GM12801 (cell line): ENCODE data around the gene SLIT1.

ENCODE experiments used
- TF ChIP-seq, protein P1 (sequence below): IDR thresholded peaks from one replicate; pipeline ENCODE4 v1.5.1; 2011; ENCODE audit warnings: control low read depth; ENCODE audit not compliant: insufficient read length; ENCODE audit errors: extremely low read depth

The SLIT1 gene

DNA sequence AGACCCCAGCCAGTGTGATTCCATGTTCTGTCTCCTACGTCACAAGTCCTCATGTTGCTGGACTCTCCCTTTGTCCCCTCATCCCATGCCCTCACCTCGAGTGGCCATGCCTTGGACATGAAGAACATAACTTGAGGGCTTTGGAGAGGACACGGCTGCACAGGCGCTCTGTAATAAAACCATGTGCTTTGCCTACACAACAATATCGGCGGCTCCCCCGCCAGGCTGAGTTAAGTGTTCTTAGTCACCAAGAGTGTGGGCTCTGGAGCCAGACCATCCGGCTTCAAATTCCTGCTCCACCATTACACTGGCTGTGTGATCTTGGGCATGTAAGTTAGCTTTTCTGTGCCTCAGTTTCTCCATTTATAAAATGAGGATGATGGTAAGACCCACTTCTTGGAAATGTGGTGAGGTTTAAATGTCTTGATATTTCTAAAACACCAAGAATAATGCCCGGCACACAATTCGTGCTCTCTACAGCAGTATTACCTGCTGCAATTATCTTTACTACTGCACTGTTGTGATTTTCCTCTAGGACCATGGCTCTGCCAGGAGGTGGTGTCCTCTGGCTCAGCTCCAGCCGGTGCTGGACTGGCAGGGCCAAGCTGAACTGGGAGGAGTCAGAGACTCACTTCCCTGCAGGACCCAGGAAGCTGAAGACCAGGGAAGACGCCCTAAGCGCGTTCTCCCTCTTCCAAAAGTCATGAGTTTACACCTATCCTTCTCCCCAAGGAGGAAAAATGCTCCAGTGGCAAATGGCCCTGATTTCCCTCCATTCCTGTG lies 15.7 kb downstream of the SLIT1 start:
- TF ChIP-seq, protein P1, sequence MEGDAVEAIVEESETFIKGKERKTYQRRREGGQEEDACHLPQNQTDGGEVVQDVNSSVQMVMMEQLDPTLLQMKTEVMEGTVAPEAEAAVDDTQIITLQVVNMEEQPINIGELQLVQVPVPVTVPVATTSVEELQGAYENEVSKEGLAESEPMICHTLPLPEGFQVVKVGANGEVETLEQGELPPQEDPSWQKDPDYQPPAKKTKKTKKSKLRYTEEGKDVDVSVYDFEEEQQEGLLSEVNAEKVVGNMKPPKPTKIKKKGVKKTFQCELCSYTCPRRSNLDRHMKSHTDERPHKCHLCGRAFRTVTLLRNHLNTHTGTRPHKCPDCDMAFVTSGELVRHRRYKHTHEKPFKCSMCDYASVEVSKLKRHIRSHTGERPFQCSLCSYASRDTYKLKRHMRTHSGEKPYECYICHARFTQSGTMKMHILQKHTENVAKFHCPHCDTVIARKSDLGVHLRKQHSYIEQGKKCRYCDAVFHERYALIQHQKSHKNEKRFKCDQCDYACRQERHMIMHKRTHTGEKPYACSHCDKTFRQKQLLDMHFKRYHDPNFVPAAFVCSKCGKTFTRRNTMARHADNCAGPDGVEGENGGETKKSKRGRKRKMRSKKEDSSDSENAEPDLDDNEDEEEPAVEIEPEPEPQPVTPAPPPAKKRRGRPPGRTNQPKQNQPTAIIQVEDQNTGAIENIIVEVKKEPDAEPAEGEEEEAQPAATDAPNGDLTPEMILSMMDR = no peak

DNA sequence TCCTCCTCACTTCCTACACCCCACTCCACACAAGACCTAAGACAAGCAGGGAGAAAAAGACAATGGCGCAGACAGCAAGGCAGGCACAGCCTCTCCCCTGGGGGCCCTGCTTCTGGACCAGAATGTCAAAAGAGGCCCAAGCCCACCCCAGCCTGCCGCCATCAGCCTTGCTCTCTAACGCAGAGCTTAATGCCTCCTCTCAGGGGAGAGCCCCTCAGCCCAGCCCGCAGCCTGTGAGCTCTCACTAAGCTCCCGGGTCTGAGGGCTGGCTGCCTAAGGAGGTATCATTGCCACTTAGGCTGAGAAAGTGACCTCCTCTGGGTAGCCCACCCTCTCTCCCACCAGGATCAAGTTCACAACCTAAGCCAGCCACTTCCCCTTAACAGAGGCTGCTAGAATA lies 16.7 kb downstream of the SLIT1 start:
- TF ChIP-seq, protein P1 = no peak

DNA sequence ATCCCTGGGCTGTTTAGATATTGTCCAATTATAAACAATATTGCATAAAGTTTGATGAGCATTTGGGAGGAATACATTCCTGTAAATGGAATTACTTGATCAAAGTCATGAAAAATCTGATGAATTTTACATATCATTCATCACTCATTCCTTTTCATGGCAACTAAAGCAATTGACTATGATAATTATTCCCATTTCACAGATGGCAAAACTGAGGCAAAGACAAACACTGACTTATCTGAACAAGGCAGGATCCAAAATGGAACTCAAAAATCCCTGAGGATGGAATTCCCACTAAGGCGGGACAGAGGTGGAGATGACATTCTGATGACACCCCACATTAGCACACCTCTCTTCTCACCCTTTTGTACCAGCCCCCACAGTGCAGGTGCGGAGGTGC lies 17.1 kb downstream of the SLIT1 start:
- TF ChIP-seq, protein P1 = no peak

DNA sequence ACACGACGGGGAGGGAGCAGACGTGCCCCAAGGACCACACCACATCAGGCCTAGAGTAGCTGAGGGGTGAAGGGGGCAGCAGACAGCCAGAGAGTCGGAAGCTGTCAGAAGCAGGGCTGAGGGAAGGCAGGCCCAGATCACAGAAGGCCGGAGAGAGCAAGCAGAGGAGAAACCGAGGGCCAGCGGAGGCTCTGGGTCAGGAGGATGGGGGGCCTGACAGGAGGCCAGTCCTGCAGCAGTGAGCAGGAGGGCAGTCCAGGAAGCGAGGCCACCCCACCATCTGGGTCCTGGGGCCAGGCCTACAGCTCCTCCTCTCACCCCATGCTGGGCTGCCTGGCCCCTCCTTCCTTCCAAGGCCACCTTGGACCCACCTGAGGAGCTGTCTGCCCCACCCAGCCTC lies 20.3 kb downstream of the SLIT1 start:
- TF ChIP-seq, protein P1 = no peak

DNA sequence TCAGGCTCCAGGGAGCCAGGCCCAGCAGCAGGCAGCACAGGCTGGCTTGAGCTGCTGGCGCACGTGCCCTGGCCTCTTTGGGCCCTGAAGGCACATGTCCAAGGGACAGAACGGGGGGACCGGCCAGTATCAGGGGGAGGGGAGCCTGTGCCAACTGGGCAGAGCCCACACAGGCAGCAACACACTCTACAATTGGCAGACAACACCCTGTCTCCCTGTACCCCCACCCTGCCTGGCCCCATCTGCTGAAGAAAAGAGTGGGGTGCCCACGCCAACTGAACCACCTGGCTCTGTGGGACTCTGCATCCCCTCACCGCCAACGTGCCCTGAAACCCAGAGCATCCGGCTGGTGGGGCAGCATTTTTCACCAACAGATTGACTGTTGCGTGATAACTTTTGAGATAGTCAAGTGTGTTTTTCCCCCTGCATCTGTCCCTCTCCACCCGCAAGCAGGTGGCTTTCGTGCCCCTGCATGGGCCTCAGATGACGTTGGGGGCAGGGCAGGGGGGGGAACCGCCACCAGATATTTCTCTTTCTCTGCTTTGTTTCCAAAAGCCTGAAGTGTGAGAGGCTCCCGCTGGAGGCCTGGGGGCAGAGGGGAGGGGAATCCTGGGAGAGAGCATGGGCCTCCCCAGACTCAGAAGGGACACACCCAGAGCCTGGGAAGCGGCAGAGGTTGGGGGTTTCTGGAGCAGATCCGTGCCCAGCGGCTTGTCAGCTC lies 21.8 kb downstream of the SLIT1 start:
- TF ChIP-seq, protein P1 = no peak

DNA sequence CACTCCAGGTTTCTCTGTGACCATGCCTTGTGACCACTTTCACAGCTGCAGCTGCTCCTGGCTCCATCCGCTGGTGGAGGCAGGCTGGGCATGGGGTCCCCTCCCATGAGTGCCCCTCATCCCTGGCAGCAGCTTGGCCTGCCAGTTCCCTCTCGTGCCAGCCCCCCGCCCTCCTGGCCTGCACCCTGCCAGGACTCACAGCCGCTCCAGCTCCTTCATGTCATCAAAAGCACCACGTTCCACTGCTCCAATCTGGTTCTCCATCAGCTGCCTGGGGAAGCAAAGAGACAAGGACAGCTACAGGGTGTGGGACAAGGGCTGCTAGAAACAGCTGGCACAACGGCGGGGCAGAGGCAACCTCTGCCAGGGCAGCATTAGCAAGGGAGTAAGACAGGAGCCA lies 22.6 kb downstream of the SLIT1 start:
- TF ChIP-seq, protein P1 = no peak

DNA sequence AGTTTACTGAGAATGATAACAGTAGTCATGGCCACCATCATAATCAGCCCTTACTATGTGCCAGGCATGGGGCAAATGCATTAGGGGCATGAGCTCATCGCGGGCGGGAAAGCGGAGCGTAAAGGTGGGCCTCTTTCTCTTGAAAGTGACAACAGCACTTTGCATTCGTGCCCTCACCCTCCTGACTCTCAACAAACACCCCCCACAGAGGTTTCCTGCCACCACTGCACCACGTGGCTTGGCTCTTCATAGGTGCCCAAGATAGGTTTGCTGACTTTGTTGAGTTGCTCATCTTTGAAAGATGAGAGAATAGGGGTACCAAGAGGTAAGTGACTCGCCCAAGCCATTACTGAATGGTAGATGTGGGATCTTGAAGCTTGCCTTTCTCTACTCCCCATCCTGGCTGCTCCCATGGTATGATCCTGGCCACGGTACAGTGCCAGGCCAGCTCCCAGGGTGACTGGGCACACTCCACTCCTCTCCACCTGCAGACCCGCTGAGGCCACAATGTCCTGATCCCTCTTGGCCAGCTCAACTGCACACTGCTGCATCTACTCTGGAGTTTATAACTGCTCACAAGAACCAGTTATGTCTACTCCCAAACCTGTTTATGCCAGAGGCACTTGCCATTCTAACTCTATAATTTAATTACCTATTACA lies 26.0 kb downstream of the SLIT1 start:
- TF ChIP-seq, protein P1 = no peak
